Glomerular visceral epithelial cell (primary cell): ENCODE results near the gene GNL1.
A peak's percentile ranks its signal among the peaks of the same experiment; 100 is the strongest.

Source experiments
- DNase-seq: peaks from one replicate; pipeline ENCODE4 v3.0.0-alpha.2; 2016; ENCODE audit errors: extremely low spot score

The GNL1 gene

DNA sequence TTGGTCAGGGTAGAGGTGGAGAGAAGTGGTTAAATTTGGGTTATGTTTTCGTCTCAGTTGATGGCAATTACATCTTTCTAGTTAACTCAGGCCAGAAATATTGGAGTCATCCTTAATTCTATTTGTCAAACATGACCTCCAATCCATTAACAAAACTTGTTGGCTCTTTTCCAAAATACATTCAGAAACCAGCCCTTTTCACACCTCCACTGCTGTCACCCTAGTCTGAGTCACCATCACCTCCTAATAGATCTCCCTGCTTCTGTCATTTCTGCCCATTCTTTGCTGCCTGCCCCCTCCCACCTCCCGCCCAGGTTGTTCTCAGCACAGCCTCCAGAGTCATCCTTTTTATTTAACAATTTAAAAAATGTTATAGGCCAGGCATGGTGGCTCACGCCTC lies 12.0 kb upstream of the GNL1 start:
- no peak for DNase-seq

DNA sequence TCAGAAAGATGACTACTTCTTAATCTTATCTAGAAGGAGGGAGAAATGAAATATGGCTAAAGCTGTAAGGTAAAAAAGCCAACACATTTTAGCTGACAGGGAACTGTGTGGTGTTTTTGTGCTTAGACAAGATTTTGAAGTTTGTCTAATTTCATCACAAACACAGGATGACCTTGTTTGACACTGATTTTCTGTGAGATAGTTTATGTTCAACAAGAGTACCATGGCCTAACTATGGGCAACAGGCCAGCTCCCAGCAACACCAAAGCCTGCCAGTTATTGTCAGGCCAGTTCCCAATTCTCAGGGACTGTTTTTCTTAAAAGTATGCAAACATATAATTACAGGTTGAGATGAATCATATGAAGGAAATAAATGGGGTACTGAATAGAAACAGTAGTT lies 9.5 kb upstream of the GNL1 start:
- DNase-seq = no peak

DNA sequence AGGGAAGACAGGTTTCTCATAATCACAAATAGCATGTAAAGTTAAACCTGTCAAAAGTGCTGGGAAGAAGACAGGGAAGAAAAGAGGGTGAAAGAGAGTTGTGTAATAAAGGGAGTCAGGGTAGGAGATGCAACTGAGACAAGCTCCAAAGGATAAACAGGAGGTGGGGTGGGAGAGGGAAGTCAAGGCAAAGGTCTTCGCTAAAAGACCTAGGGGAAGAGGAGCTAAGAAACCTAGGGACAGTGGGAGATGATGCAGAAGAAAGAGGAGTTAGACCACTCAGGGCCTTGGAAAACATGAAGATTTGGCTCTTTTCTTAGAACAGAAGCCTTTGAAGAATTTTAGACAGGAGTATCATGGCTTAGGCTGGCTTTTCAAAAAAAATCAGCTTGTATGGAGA lies 7.8 kb upstream of the GNL1 start:
- no peak for DNase-seq

DNA sequence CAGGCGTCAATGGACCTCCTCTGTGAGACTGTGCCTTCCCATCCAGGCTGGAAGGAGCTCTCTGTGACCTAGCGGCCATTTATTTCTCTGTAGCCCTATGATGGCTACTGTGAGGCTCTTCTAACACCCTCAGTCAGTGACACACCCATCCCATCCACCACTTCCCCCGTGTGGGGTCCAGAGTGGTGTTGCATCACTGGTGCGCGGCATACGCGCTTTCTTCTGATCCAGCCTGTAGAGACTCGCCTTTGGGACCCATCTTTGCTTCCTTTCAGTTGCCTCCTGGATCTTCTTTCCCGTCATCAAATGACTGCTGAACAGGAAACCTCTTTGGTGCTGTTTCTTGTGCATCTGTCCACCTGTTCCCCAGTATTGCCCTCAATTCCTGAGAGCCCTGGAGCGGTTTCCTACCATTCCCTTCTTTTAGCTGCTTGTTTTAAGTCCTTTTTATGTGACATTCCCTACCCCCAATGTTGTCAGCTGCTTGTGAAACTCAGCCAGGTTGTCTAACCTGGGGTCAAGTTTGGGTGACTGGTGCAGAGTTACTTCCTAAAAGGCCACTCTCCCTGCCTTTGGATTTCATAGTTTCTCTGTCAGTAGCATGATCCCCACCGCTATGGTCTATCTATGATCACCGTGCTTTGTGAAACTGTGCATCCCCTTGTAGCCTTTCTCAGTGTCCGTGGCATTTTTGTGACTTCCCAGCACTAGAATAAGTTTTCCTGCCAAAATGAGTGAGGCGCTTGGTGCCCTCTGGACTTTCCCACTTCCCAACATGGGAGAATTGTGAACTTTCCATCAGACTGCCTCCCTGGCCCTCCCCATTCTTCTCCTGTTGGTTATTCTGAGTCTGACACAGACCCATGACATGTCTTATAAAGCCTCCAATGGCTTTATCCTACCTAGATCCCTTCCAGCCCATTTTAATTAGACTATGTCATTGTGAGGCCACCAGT lies 6.5 kb upstream of the GNL1 start:
- DNase-seq = no peak

DNA sequence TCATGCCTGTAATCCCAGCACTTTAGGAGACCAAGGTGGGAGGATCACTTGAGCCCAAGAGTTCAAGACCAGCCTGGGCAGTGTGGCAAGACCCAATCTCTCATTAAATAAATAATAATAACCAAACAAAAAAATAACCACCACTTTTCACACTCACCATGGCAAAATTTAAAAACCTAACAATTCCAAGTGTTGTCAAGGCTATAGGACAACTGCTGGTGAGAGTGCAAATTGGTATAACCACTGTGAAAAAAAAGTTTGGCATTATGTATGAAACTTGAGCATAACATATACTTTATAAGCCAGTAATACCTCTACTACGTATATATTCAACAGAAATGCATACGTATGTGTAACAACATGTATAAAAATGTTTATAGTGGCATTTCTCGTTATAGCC lies 4.6 kb upstream of the GNL1 start:
- no peak for DNase-seq

DNA sequence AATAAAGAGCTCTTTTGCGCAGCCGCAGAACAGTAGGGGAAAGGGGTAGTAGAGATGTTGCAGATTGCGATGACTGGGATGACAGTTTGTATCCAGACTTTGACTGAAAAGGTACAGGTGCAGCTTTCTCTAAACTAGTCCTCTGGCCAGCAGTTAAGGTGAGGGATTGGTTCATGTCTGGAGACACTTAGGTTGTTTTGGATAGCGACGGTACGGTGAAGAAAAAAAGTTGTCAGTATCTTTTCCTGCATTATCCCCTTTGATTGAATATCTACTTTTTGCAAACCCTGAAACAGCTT lies 1.3 kb upstream of the GNL1 start:
- no peak for DNase-seq

DNA sequence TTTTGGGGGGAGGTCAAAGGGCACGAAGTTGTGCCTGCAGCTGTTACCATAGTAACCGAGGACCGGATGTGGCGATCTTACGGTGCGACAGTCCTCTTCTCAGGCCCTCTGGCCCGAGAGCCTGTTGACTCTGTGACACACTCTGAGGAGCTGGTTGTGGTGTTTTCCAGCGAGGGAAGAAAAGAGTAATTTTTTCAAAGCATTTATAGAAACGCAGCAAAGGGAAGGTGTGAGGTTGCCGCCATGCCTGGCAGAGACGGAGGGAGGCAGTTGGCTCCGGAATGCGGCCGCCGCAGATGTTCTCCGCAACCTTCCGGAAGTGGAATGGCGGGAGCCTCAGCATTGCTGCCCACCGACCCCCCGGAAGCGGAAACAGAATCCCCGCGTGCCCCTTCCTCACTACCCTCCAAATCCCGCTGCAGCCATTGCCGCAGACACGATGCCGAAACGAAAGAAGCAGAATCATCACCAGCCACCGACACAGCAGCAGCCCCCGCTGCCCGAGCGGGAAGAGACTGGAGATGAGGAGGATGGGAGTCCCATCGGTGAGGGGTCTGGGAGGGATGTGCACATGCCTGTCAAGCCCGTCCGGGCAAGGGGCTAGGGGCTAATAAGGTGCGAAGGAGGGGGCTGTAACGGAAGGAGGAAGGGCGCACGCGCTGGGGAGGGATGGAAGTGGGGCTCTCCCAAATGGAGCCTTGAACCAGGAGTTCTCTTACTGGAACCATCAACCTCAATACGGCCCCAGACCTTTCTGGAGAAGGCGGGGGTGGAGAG lies 805 bp upstream of the GNL1 start, which contains the start of gene PRR3:
Gene PRR3 (plus strand): TSS at position 390 of the 777 bp plus-strand sequence. CDS start 50 bp downstream, at position 440.
- peak; percentile 87 for DNase-seq

DNA sequence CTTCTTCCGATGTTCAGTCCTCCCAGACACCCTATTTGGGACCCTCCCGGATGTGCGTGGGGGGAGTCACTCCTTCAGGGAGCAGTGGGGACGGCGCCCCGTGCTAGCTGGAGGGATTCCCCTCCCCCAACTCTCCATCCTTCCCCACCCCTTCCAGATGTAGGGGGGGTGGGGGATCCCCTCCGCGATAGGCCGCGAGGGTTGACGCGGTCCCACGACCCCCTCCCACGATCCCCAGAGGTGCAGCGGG lies 548 bp downstream of the GNL1 start:
- no peak for DNase-seq

DNA sequence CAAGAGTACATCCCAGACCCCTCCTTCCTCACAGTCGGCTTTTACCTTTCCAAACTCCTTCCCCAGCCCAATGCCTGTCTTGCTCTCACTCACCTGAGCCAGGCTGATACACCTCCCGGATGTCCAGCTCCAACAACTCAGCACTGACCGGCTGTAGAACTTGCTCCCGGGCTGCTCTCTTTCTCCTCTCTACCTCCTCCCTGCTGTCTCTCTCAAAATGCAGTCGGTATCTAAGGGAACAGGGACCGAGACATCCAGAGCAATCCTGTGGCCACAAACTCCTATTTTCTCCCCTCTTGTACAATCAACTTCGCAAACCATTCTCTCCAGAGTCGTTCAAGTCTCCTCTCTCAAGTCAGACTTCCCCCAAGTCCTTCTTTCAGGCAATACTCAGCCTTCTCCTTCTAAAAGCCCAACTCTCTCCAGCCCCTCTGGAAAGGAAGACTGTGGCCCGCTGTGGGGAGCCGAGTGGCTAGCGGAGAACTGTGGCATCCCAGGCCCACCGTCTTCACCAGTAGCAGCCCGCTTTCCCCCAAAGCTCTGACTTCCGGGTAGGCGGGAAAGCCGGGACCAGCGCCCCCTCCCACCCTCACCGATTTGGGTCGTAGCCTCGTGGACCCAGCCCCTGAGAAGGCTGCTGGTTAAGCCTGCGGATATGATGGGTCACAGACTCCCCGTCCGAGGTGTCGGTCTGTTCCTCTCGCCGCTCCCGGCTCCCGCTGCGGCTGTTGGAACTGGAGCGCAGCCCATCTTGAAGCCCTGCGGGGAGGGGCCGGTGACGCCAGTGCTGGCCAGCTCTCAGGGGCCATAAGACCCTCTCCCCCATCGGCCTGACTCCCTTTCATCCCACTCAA lies 1.1 kb downstream of the GNL1 start:
- peak; percentile 30 for DNase-seq

DNA sequence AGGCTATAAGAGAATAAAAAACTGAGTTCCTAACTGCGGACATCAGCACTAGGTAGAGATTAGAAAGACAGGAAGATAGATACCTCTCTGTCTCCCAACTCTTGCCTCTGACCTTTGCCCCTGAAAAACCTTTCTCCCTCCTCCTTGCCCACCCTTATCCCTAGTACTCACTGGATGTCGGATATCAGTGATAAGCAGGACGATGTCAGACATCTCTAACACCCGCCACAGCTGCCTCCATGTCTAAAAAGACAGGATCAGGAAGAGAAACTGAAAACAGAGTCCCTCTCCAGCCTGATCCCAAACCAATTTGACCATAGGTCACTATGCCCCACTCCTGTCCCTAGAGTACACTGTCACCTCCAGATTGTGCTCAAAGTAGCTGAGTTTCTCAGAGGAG lies 1.9 kb downstream of the GNL1 start:
- DNase-seq = no peak

DNA sequence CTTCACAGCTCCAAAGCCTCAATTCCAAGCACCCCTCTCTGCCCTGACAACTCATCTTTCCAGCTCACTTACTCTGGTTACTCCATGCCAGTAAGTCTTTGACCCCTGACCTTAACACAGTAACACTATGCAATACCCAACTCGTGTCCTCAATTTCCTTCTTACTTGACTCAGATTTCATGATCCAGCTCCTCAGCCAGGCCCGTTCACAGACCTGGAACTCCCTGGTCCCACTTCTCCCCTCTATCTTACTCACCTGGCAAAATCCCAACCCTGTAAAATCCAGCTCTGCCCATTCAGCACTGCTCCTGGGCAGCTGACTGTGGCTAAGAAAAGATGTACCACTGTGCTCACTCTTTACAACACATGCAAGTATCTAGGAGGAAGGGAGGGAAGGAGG lies 7.9 kb downstream of the GNL1 start:
- no peak for DNase-seq

DNA sequence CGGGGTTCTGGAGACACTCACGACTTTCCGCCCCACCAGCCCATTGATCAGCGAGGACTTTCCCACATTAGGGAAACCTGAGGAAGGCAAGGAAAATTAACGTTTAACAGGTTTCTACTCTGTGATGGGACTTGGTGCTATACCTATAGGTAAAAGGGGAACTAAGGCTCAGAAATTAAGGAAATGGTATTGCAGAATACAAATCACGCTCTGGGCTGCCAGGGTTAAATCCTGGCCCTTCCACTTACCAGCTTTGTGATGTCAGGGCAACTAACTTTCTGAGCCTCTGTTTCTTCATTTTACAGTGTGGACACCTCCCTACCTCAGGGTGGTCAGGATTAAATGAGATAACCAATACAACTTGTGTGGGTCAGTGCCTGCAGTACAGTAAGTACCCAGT lies 8.8 kb downstream of the GNL1 start:
- no peak for DNase-seq

DNA sequence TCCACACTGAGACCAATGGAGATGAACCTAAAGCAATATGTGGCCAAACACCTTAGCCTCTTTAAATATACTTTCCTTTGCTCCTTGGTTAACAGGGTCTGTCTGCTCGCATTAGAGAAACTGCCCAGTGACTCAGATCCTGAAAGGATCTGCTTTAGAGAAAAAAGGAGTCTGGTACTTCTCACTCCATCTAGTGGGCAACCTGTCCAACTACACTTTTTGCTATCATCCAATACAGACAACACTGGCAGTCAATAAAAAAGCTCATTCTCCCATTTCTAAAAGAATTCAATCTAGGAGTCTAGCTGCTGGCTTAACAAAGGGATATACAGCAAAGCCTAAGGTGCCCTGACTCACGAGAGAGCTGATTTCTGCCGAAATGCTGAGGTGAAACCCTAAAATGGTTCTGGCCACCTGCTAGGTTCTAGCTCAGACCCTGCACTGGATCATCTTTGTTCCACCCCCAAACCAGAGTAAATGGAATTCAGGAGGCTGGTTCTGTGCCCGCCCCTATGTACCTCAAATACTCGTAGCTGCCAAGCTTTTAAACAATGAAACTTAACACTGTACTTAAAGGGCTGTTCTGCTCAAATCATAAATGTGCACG lies 11.5 kb downstream of the GNL1 start:
- peak; percentile 66 for DNase-seq

DNA sequence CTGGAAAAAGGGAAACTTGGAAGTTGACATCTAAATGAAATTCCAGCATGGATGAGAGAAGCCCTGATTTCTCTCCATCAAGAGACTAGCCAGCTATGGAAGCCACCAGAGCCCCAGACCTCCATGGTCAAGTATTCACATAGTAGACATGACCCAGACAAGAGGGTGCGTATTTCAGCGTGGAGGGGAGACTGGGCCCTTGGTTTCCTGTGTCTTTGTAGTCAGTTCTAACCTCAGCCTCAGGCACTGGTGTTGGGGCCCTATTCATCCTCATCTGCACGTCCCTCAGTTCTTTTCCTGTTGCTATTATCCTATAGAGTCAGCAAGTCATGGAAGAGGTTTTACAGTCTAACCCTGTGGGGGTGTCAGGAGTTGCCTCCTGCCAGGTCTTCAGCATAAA lies 12.5 kb downstream of the GNL1 start:
- no peak for DNase-seq

DNA sequence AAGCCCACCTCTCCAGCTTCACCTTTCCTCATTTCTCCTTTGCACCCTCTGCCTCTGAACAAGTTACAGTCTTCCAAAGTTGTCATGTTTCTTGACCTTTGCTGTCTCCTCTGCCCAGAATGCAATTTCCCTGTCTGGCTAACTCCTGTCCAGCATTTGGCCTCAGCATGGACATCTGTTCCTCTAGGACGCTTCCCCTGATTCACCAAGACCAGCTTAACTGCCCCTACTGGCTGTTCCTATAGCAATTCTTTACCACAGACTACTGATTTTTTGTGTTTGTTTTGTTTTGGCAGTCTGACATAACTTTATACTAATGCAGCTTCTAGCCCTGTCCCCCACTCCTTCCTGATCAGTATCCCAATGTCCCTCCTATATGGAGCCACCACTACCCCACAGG lies 13.4 kb downstream of the GNL1 start:
- no peak for DNase-seq

DNA sequence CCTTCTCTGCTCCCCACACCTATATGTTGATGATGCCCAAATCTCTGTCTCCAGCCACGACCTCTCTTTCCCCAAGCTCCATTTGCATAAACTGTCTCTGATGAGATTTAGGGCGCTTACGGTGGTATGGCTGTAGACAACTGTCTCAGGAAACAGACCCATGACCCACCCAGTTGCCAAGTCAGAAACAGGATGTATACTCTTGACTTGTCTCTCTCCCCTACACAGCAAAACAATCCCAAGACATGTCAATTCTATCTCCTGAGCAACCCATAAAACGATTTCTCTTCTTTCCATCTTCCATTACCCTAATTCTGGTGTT lies 13.9 kb downstream of the GNL1 start:
- no peak for DNase-seq

DNA sequence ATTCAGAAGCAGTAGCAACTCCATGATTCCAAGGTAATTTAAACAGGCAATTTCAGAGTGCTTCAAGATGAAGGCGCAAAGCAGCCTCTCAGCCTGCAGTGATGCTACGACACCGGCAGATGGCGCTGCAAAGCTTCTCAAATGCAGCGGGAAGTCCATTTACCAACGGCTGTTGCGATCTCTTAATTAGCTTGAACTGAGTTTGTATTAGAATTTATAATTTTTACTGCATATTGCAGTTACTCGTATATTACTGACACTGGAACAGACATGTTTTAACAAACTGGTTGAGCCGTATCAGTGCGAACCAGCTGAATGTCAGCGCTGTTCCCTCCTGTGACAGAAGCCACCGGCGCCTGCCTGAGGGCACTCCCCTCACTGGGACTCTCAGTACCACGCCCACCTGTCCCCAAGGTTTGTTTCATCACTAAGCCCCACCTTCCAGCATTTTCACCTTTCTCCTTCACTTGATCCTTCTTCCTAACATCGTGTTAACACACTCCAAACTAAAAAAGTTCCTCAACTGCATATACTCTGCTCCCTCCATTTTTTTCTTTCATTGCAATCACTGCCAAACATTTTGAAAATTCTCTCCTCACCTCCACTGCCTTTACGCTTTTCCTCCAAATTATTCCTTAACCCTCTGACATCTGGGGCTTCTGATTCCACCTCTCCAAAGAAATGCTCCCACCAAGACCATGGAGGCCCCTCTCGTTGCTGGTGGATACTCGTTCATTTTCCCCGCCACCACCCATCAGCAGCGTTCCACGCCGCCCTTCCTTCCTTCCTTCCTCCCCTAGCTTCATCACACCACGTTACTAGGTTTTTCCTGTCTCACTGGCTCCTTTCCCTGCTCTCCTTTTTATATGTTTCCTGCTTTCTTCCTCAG lies 14.5 kb downstream of the GNL1 start:
- peak; percentile 77 for DNase-seq

DNA sequence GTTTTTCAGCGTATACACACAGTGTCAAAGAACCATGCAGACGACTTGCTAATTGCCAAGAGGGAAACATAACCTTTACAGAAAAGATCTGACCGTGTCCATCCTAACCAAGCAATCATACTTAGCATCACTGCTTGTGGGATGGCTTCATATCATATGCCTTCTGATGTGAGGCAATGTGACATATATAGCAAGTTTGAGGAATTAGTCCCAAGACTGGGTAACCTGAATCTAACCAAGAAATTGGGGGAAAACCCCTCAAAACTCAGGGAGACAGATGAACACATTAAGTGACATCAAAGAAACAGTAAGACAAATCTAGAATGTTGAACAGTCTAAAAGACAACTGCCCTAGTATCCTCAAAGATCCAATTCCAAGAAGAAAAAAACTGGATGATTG lies 18.4 kb downstream of the GNL1 start:
- DNase-seq = no peak

DNA sequence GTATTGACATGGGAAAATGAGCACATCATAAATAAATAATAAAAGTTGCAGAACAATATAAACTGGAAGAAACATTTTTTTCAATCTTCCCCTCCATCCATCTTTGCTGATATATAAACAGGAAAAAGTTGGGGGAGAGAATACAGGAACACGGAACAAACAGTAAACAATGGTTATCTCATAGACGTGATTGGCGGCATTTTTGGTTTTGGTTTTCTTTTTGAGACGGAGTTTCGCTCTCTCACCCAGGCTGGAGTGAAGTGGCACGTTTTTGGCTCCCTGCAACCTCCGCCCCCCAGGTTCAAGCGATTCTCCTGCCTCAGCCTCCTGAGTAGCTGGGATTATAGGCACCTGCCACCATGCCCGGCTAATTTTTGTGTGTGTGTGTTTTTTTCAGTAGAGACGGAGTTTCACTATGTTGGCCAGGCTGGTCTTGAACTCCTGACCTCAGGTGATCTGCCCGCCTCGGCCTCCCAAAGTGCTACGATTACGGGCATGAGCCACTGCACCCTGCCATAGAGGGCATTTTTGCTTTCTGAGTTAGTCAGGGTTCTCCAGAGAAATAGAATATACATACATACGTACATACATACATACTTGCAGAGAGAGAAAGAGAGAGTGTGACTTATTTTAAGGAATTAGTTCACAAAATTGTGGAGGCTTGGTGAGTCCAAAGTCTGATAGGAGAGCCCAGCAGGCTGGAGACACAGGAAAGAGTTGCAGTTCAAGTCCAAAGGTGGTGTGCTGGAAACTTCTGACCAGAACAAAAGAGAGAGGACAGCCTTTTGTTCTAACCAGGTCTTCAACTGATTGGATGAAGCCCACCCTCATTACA lies 22.6 kb downstream of the GNL1 start:
- DNase-seq = no peak

DNA sequence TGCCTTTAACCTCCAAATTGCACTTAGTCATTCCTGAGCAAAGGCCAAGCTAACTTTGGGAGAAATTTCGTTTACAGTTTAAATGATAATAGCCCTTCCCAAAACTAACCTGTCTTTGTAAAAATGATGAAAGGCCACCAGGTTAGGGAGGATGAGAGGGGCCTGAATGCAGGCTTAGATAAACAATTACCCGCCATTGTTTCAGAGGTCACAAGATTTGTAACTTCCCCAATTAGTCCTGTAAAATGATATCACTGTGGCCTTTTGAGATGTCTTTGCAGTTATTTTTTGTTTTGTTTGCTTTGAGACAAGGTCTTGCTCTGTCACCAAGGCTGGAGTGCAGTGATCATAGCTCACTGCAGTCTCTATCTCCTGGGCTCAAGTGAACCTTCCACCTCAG lies 26.3 kb downstream of the GNL1 start:
- no peak for DNase-seq
